Measurements from ENCODE around the gene EGFL7.

DNA sequence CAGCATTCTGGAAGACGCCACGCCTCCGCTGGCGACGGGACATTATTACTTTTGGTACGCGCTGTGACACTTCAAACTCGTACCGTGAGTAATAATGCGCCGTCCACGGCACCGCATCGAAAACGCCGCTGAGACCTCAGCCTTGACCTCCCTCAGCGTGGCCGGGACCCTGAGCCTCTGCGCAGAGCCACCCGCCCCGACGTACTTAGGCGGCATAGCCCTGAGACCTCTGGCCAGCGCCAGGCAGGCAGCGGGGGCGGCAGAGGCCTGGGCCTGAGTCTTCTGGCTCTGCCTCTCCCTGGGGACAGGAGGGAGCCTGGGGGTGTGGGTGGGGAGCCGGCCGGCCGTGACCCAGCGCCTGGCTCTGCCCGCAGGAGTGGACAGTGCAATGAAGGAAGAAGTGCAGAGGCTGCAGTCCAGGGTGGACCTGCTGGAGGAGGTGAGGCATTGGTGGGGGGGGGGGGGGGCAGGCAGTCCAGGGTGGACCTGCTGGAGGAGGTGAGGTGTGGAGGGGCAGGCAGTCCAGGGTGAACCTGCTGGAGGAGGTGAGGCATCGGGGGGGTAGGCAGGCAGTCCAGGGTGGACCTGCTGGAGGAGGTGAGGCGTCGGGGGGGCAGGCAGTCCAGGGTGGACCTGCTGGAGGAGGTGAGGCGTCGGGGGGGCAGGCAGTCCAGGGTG, 8.0 kb downstream of the EGFL7 start:
- TF ChIP-seq, protein P1, sequence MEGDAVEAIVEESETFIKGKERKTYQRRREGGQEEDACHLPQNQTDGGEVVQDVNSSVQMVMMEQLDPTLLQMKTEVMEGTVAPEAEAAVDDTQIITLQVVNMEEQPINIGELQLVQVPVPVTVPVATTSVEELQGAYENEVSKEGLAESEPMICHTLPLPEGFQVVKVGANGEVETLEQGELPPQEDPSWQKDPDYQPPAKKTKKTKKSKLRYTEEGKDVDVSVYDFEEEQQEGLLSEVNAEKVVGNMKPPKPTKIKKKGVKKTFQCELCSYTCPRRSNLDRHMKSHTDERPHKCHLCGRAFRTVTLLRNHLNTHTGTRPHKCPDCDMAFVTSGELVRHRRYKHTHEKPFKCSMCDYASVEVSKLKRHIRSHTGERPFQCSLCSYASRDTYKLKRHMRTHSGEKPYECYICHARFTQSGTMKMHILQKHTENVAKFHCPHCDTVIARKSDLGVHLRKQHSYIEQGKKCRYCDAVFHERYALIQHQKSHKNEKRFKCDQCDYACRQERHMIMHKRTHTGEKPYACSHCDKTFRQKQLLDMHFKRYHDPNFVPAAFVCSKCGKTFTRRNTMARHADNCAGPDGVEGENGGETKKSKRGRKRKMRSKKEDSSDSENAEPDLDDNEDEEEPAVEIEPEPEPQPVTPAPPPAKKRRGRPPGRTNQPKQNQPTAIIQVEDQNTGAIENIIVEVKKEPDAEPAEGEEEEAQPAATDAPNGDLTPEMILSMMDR (IDR thresholded peaks at IDR 0.05): no peak
- TF ChIP-seq EZH2 (IDR thresholded peaks at IDR 0.05): no peak
- TF ChIP-seq EZH2phosphoT487 (IDR thresholded peaks at IDR 0.05): no peak
